NB4 (cell line): ENCODE results near the gene SAMD10.

Experiments
- POLR2A ChIP-seq: IDR thresholded peaks from 2 replicates; pipeline ENCODE4 v1.6.1; 2011; ENCODE audit warnings: mild to moderate bottlenecking; ENCODE audit not compliant: insufficient read length; ENCODE audit errors: extremely low read depth
- TF ChIP-seq, protein P1 (sequence below): IDR thresholded peaks from one replicate; pipeline ENCODE4 v1.5.1; 2012; ENCODE audit warnings: low read depth, low read length

DNA sequence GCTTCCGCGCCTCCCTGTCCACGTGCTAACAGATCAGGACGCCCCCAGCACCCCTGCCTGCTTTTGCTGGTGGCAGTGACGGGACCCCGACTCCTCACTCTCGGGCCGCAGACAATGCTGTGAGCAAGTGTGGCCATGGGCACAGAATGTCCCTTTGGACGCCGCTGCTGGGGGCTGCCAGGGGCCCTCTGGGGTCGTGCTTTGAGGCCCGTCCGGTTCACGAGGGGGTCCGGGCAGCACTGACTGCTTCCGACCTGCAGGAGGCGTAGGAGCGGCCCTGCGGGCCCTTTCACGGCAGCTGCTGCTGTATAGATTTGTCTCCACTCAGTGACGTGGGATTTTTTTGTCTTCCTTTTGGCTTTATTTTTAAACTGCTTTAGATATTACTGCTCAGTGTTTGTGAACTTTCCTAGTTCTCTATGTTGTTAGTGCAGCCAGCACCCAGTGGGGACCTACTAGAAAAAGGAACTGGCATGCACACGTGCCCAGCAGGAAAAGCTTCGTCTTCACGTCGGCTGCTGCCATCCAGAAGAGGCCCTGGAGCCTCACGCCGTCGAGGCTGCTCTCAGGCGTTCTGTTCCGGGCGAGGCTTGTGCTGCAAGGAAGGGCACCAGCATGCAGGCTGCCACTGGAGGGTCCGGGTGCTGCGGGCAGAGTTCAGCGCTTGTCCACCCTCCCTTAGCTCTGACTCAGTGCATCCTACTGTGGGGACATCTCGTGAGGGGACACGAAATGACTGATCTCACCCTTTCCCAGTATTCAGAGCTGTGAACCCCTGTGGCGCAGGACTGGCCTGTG lies 45.0 kb downstream of the SAMD10 start:
- TF ChIP-seq, protein P1, sequence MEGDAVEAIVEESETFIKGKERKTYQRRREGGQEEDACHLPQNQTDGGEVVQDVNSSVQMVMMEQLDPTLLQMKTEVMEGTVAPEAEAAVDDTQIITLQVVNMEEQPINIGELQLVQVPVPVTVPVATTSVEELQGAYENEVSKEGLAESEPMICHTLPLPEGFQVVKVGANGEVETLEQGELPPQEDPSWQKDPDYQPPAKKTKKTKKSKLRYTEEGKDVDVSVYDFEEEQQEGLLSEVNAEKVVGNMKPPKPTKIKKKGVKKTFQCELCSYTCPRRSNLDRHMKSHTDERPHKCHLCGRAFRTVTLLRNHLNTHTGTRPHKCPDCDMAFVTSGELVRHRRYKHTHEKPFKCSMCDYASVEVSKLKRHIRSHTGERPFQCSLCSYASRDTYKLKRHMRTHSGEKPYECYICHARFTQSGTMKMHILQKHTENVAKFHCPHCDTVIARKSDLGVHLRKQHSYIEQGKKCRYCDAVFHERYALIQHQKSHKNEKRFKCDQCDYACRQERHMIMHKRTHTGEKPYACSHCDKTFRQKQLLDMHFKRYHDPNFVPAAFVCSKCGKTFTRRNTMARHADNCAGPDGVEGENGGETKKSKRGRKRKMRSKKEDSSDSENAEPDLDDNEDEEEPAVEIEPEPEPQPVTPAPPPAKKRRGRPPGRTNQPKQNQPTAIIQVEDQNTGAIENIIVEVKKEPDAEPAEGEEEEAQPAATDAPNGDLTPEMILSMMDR = peak; percentile 37
- TF ChIP-seq POLR2A = no peak
